GM23248 (cell line): Measurements from ENCODE around the gene FOXA1. TPM values are rescaled to one million over a fixed set of nuclear protein-coding genes. Genes with fewer than 3 reads are reported as not detected.
"Not testable (repeated sequence)": the region's sequence is repeated elsewhere in the genome, so short reads cannot be mapped to it uniquely, and the experiment has no call there.

ENCODE experiments used
- DNase-seq: peaks from one replicate; pipeline ENCODE4 v3.0.0-alpha.2; 2015
- H2AFZ ChIP-seq: fragments of 200-600 bp; sonication (generic); 2 replicates; pipeline ENCODE4 v1.6.1; 2016; ENCODE audit warnings: antibody characterized with exemption
- H3F3A ChIP-seq: fragments of 200-600 bp; sonication (generic); 2 replicates; pipeline ENCODE4 v1.6.1; 2016; ENCODE audit warnings: mild to moderate bottlenecking, antibody characterized with exemption, mixed run types; ENCODE audit not compliant: insufficient read depth
- H3K27ac ChIP-seq: fragments of 200-600 bp; sonication (generic); 2 replicates; pipeline ENCODE4 v1.5.1; 2016; ENCODE audit warnings: mild to moderate bottlenecking
- H3K27me3 ChIP-seq: fragments of 200-600 bp; sonication (generic); replicated peaks from 2 replicates; pipeline ENCODE4 v1.6.1; 2016; ENCODE audit warnings: mild to moderate bottlenecking; ENCODE audit not compliant: insufficient read depth
- H3K36me3 ChIP-seq: fragments of 200-600 bp; sonication (generic); 2 replicates; pipeline ENCODE4 v1.6.1; 2016; ENCODE audit warnings: low read depth, mild to moderate bottlenecking
- H3K4me1 ChIP-seq: fragments of 200-600 bp; sonication (generic); 2 replicates; pipeline ENCODE4 v1.6.1; 2016; ENCODE audit warnings: mild to moderate bottlenecking; ENCODE audit not compliant: insufficient read depth
- H3K4me2 ChIP-seq: fragments of 200-600 bp; sonication (generic); one replicate; pipeline ENCODE4 v1.6.1; 2016; ENCODE audit warnings: mild to moderate bottlenecking; ENCODE audit not compliant: unreplicated experiment
- H3K4me3 ChIP-seq: fragments of 200-600 bp; sonication (generic); 2 replicates; pipeline ENCODE4 v1.5.1; 2016; ENCODE audit warnings: mild to moderate bottlenecking
- H3K79me2 ChIP-seq: fragments of 200-600 bp; sonication (generic); 2 replicates; pipeline ENCODE4 v1.6.1; 2016; ENCODE audit warnings: mild to moderate bottlenecking; ENCODE audit not compliant: insufficient read depth
- H3K9ac ChIP-seq: fragments of 200-600 bp; sonication (generic); 2 replicates; pipeline ENCODE4 v1.6.1; 2016; ENCODE audit warnings: mild to moderate bottlenecking
- H3K9me2 ChIP-seq: fragments of 200-600 bp; sonication (generic); 2 replicates; pipeline ENCODE4 v1.6.1; 2016; ENCODE audit warnings: mixed run types, mild to moderate bottlenecking, moderate library complexity; ENCODE audit not compliant: insufficient read depth
- H3K9me3 ChIP-seq: fragments of 200-600 bp; sonication (generic); one replicate; pipeline ENCODE4 v1.6.1; 2017; ENCODE audit warnings: low read depth
- H4K20me1 ChIP-seq: fragments of 200-600 bp; sonication (generic); 2 replicates; pipeline ENCODE4 v1.6.0; 2016; ENCODE audit not compliant: insufficient read depth
- EZH2 ChIP-seq: fragments of 200-600 bp; sonication (generic); IDR thresholded peaks from 2 replicates; pipeline ENCODE4 v1.6.1; 2018; ENCODE audit warnings: antibody characterized with exemption, mild to moderate bottlenecking; ENCODE audit not compliant: insufficient read depth, poor library complexity, severe bottlenecking
- EZH2phosphoT487 ChIP-seq: fragments of 200-600 bp; sonication (generic); IDR thresholded peaks from 2 replicates; pipeline ENCODE4 v1.6.1; 2018; ENCODE audit warnings: antibody characterized with exemption, moderate library complexity, mild to moderate bottlenecking, low read depth; ENCODE audit not compliant: insufficient read depth
- WGBS, 2 experiments: methylation state at CpG; one replicate each; pipeline ENCODE4 v1.1.6; 2015 to 2017; ENCODE audit warnings: low lambda C conversion rate in 2 of 2, low coverage in 1 of 2; ENCODE audit errors: missing lambda C conversion rate in 2 of 2; 5-methylcytosine and 5-hydroxymethylcytosine counted together
- in situ Hi-C: fragments of 300-500 bp; cut with MboI; formaldehyde crosslinking; loops from 2 replicates; pipeline ENCODE4 v1.15.0; 2020
- polyA plus RNA-seq: library from polyadenylated mRNA; unstranded; fragments of >200 nt; fragmentation: Nextera tagmentation; extraction: Ambion mirVana; gene quantifications from 2 replicates; pipeline ENCODE4 v1.2.1, GENCODE V29; 2016
- total RNA-seq: library from RNA; depleted of rRNA; stranded (reverse); fragments of >200 nt; shearing (Covaris generic); gene quantifications from 2 replicates; pipeline ENCODE4 v1.2.3, GENCODE V29; 2014

The FOXA1 gene
- total and polyA plus RNA-seq, 2 experiments from 2014 or later, result 0.10 TPM; not detected in 1

GRCh38 chr14:37563189-37563588, 31.9 kb downstream of the FOXA1 start:
- in situ Hi-C loops, result no loop called here
- Histone ChIP-seq H3K4me1 (no peaks in the 10 kb centered on the region), H3K27ac (no peak overlapping the region), H3K79me2 (no peaks in the 10 kb centered on the region), H3K9ac (no peak overlapping the region), H3K36me3 (no peaks in the 10 kb centered on the region), H2AFZ (no peak overlapping the region), H3K9me3 (no peaks in the 10 kb centered on the region), H4K20me1 (no peaks in the 10 kb centered on the region), H3K4me2 (no peak overlapping the region), H3F3A (no peaks in the 10 kb centered on the region), H3K4me3 (no peak overlapping the region), H3K27me3 (no peaks in the 10 kb centered on the region), H3K9me2 (no peaks in the 10 kb centered on the region)
- WGBS, 2 experiments, result 85 to 92% methylated on average over 2 of the region's 2 CpGs
- no peak for TF ChIP-seq EZH2
- DNase-seq, result no peak

GRCh38 chr14:37559386-37559785, 35.7 kb downstream of the FOXA1 start:
- Histone ChIP-seq H3K4me2 (no peak overlapping the region), H2AFZ (no peak overlapping the region), H3K79me2 (no peaks in the 10 kb centered on the region), H4K20me1 (no peaks in the 10 kb centered on the region), H3K36me3 (no peaks in the 10 kb centered on the region), H3K9ac (no peak overlapping the region), H3K4me3 (no peak overlapping the region), H3K27me3 (no peaks in the 10 kb centered on the region), H3K4me1 (no peaks in the 10 kb centered on the region), H3K27ac (no peak overlapping the region), H3K9me3 (no peaks in the 10 kb centered on the region), H3F3A (no peaks in the 10 kb centered on the region), H3K9me2 (no peaks in the 10 kb centered on the region)
- in situ Hi-C loops, result no loop called here
- no peak for TF ChIP-seq EZH2
- TF ChIP-seq EZH2phosphoT487, result no peak
- 71 to 83% methylated on average over 6 of the region's 6 CpGs for WGBS, 2 experiments
- DNase-seq, result peak; percentile 3

- Histone ChIP-seq H3K4me1 (no peaks in the 10 kb centered on the region), H3K9me2 (no peaks in the 10 kb centered on the region), H3K36me3 (no peaks in the 10 kb centered on the region), H3K79me2 (no peaks in the 10 kb centered on the region), H3K9me3 (no peaks in the 10 kb centered on the region), H3K9ac (no peak overlapping the region), H3K27me3 (no peaks in the 10 kb centered on the region), H3K4me3 (no peak overlapping the region), H3K4me2 (no peak overlapping the region), H3K27ac (no peak overlapping the region), H3F3A (no peaks in the 10 kb centered on the region), H4K20me1 (no peaks in the 10 kb centered on the region), H2AFZ (no peak overlapping the region)
- TF ChIP-seq EZH2phosphoT487, result no peak
- no peak for TF ChIP-seq EZH2
- in situ Hi-C loops, result no loop called here
- WGBS, 2 experiments, result 90 to 95% methylated on average over 4 of the region's 4 CpGs
- DNase-seq, result no peak
These were observed 36.3 kb downstream of the FOXA1 start for GRCh38 chr14:37558740-37559139.

DNA sequence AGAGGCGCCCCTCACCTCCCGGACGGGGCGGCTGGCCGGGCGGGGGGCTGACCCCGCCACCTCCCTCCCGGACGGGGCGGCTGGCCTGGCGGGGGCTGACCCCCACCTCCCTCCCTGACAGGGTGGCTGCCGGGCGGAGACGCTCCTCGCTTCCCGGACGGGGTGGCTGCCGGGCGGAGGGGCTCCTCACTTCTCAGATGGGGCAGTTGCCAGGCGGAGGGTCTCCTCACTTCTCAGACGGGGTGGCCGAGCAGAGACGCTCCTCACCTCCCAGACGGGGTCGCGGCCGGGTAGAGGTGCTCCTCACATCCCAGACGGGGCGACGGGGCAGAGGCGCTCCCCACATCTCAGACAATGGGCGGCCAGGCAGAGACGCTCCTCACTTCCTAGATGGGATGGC, 39.5 kb downstream of the FOXA1 start:
- H3K27me3 ChIP-seq, H3K36me3 ChIP-seq, H3K4me2 ChIP-seq, H3K4me3 ChIP-seq, H3K27ac ChIP-seq, H2AFZ ChIP-seq, in situ Hi-C loops, H3K79me2 ChIP-seq, H3K4me1 ChIP-seq, H4K20me1 ChIP-seq, DNase-seq, H3K9me3 ChIP-seq, H3K9me2 ChIP-seq, H3F3A ChIP-seq, H3K9ac ChIP-seq: not testable (repeated sequence)
- WGBS, 2 experiments, result 82% methylated on average over 24 of the region's 33 CpGs; no CpG with 5 or more reads in 1 of the 2 experiments

DNA sequence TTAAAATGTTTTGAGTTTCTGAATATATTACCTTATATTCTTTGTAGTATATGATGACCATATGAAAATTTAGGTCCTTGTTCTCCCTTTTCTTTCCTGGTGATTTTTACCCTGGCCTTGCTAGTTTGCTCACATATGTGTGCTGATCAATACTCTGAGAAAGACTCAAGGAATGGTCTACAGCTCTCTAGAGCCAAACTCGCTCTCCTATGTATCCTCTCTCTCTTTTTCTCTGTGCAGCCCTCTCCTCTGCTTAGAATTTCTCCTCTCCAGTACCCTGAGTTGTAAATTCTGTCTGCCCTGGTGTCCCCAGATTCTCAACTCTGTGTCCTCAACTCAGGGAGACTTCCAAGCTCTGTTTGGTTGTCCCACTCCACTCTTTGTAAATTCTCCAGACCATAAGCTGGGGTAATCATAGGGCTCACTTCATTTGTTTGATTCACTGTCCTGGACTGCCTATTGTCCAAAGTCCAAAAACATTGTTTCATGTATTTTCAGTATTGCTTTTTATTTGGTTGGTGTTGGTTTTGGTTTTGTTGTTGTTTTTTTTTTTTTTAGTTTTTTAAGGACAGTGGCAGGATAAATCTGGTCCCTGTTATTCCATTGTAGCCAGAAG, 41.0 kb downstream of the FOXA1 start:
- H3K36me3 ChIP-seq, result no peaks in the 10 kb centered on the region
- H3K4me1 ChIP-seq, result no peaks in the 10 kb centered on the region
- no peak overlapping the region for H3K27ac ChIP-seq
- H3K79me2 ChIP-seq, result no peaks in the 10 kb centered on the region
- TF ChIP-seq EZH2phosphoT487 (no peak), EZH2 (no peak)
- H3K4me2 ChIP-seq, result no peak overlapping the region
- H3K9me2 ChIP-seq, result no peaks in the 10 kb centered on the region
- no peak overlapping the region for H2AFZ ChIP-seq
- 80 to 89% methylated on average over 1 of the region's 1 CpG for WGBS, 2 experiments
- H3K4me3 ChIP-seq, result no peak overlapping the region
- in situ Hi-C loops, result no loop called here
- no peaks in the 10 kb centered on the region for H3F3A ChIP-seq
- no peaks in the 10 kb centered on the region for H4K20me1 ChIP-seq
- H3K9ac ChIP-seq, result no peak overlapping the region
- no peak for DNase-seq
- no peaks in the 10 kb centered on the region for H3K9me3 ChIP-seq
- H3K27me3 ChIP-seq, result no peaks in the 10 kb centered on the region
